SK-N-SH treated with all-trans-retinoic acid at 6 μM for 48 hours (cell line): ENCODE data around the gene KCNIP2.

Source experiments
- ARNTL ChIP-seq: fragments of 450-650 bp; formaldehyde crosslinking; IDR thresholded peaks from 2 replicates; pipeline ENCODE4 v1.5.0; 2020; ENCODE audit warnings: low read depth, mild to moderate bottlenecking, moderate library complexity, borderline replicate concordance
- BACH2 ChIP-seq: fragments of 250-450 bp; sonication (Bioruptor Pico); IDR thresholded peaks from 2 replicates; pipeline ENCODE4 v1.9.0; 2021; ENCODE audit warnings: mild to moderate bottlenecking, borderline replicate concordance
- ESRRG ChIP-seq: fragments of 250-450 bp; sonication (Bioruptor Pico); IDR thresholded peaks from 2 replicates; pipeline ENCODE4 v1.6.1; 2021; ENCODE audit warnings: mild to moderate bottlenecking
- GLIS3 ChIP-seq: fragments of 250-450 bp; sonication (Bioruptor Pico); IDR thresholded peaks from 2 replicates; pipeline ENCODE4 v1.5.0; 2020; ENCODE audit warnings: mild to moderate bottlenecking, moderate library complexity
- OSR1 ChIP-seq: fragments of 250-450 bp; sonication (Bioruptor Pico); IDR thresholded peaks from 2 replicates; pipeline ENCODE4 v1.8.0; 2022; ENCODE audit warnings: moderate library complexity, mild to moderate bottlenecking, inconsistent platforms
- PPARA ChIP-seq: fragments of 250-450 bp; sonication (Bioruptor Pico); IDR thresholded peaks from 2 replicates; pipeline ENCODE4 v1.5.0; 2020; ENCODE audit warnings: mild to moderate bottlenecking, borderline replicate concordance
- RARB ChIP-seq: fragments of 250-450 bp; sonication (Bioruptor Pico); IDR thresholded peaks from 2 replicates; pipeline ENCODE4 v1.8.0; 2021; ENCODE audit warnings: mild to moderate bottlenecking, moderate library complexity
- TCF4 ChIP-seq: fragments of 250-450 bp; sonication (Bioruptor Pico); IDR thresholded peaks from 2 replicates; pipeline ENCODE4 v1.8.0; 2021; ENCODE audit warnings: mild to moderate bottlenecking, moderate library complexity, borderline replicate concordance
- TOX ChIP-seq: fragments of 250-450 bp; sonication (Bioruptor Pico); IDR thresholded peaks from 2 replicates; pipeline ENCODE4 v1.8.0; 2021; ENCODE audit warnings: mild to moderate bottlenecking, moderate library complexity, borderline replicate concordance
- ZFP3 ChIP-seq: fragments of 250-450 bp; sonication (Bioruptor Pico); IDR thresholded peaks from 2 replicates; pipeline ENCODE4 v1.5.0; 2020; ENCODE audit warnings: mild to moderate bottlenecking, moderate library complexity
- ZFP30 ChIP-seq: fragments of 450-650 bp; formaldehyde crosslinking; IDR thresholded peaks from 2 replicates; pipeline ENCODE4 v1.5.0; 2022; ENCODE audit warnings: mild to moderate bottlenecking, moderate library complexity
- ZNF70 ChIP-seq: fragments of 450-650 bp; formaldehyde crosslinking; IDR thresholded peaks from 2 replicates; pipeline ENCODE4 v1.5.0; 2020; ENCODE audit warnings: mild to moderate bottlenecking, moderate library complexity
- TF ChIP-seq, protein P1 (sequence below): fragments of 250-450 bp; sonication (Bioruptor Pico); IDR thresholded peaks from 2 replicates; pipeline ENCODE4 v1.5.1; 2020; ENCODE audit warnings: low read depth, mild to moderate bottlenecking, moderate library complexity
- TF ChIP-seq, protein P2 (sequence below): fragments of 250-450 bp; sonication (Bioruptor Pico); IDR thresholded peaks from 2 replicates; pipeline ENCODE4 v1.8.0; 2020; ENCODE audit warnings: mild to moderate bottlenecking, moderate library complexity, borderline replicate concordance

DNA sequence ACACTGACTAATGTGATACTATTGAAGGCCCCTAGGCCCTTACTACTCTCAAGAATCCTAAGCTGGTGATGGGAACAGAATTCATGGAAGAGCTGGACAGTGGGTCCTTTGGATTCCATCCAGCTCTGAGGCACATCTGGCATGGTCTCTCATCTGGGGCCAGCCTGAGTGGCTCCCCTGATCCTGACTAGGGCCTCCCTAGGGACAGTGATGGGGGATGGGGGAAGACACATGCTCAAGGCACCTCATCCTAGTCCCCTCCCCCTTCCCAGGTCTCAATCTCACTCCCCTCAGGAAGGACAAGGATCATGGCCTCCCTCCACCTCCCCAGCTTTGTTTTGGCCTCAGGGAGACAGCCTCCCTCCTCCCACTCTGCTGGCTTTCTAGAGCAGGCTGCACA lies 1.8 kb downstream of the KCNIP2 start:
- TF ChIP-seq, protein P1, sequence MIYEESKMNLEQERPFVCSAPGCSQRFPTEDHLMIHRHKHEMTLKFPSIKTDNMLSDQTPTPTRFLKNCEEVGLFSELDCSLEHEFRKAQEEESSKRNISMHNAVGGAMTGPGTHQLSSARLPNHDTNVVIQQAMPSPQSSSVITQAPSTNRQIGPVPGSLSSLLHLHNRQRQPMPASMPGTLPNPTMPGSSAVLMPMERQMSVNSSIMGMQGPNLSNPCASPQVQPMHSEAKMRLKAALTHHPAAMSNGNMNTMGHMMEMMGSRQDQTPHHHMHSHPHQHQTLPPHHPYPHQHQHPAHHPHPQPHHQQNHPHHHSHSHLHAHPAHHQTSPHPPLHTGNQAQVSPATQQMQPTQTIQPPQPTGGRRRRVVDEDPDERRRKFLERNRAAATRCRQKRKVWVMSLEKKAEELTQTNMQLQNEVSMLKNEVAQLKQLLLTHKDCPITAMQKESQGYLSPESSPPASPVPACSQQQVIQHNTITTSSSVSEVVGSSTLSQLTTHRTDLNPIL = no peak
- TF ChIP-seq, protein P2, sequence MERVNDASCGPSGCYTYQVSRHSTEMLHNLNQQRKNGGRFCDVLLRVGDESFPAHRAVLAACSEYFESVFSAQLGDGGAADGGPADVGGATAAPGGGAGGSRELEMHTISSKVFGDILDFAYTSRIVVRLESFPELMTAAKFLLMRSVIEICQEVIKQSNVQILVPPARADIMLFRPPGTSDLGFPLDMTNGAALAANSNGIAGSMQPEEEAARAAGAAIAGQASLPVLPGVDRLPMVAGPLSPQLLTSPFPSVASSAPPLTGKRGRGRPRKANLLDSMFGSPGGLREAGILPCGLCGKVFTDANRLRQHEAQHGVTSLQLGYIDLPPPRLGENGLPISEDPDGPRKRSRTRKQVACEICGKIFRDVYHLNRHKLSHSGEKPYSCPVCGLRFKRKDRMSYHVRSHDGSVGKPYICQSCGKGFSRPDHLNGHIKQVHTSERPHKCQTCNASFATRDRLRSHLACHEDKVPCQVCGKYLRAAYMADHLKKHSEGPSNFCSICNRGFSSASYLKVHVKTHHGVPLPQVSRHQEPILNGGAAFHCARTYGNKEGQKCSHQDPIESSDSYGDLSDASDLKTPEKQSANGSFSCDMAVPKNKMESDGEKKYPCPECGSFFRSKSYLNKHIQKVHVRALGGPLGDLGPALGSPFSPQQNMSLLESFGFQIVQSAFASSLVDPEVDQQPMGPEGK (CRISPR knock-in tag) = no peak
- TF ChIP-seq TOX = no peak
- TF ChIP-seq GLIS3 (CRISPR knock-in tag) = no peak
- no peak for TF ChIP-seq RARB (CRISPR knock-in tag)
- TF ChIP-seq ZNF70 (CRISPR knock-in tag) = no peak
- no peak for TF ChIP-seq ARNTL (CRISPR knock-in tag)
- TF ChIP-seq ZFP3 (CRISPR knock-in tag) = no peak
- TF ChIP-seq PPARA (CRISPR knock-in tag) = no peak
- TF ChIP-seq ZFP30 (CRISPR knock-in tag) = no peak
- TF ChIP-seq OSR1 (CRISPR knock-in tag) = no peak
- TF ChIP-seq ESRRG (CRISPR knock-in tag) = no peak
- no peak for TF ChIP-seq TCF4 (CRISPR knock-in tag)
- no peak for TF ChIP-seq BACH2 (CRISPR knock-in tag)
